PFSK-1 (cell line): ENCODE measurements around the gene MCUR1.

Experiments
- FOXP2 ChIP-seq: optimal IDR thresholded peaks from 2 replicates; pipeline ENCODE3; 2011; ENCODE audit warnings: borderline replicate concordance, control low read depth, inconsistent platforms; ENCODE audit not compliant: insufficient read depth; ENCODE audit errors: extremely low read length, extremely low read depth
- POLR2AphosphoS5 ChIP-seq: IDR thresholded peaks from 2 replicates; pipeline ENCODE4 v1.6.1; 2012; ENCODE audit warnings: low read depth, mild to moderate bottlenecking, control low read depth, low read length, moderate library complexity

DNA sequence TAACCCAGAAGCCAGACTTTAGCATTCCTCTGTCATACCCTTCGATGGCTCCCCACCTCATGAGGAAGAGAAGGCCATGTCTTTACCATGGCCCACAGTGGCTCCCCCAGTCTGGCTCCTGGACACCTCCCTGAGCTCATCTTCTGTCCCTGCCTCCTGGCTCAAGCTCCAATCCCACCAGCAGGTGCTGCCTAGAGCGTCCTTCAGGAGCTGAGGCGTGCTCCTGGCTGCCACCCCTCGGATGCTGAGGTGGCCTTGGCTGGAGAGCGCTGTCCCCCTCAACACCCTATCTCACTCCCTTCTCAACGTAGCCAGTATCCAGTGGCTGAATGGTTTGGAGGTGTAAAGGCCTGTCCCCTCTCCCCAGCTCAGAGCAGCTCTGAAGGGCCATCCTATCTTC lies 55.3 kb downstream of the MCUR1 start:
- TF ChIP-seq FOXP2: no peak
- no peak for TF ChIP-seq POLR2AphosphoS5
